GM19467 (cell line): ENCODE results near the gene CXCL17.

Source experiments
- ATAC-seq: cut with Tn5 transposase; IDR thresholded peaks from one replicate; pipeline ENCODE4 v1.9.1; 2021; ENCODE audit warnings: mild to moderate bottlenecking, moderate library complexity; ENCODE audit not compliant: unreplicated experiment

CXCL17 gene

DNA sequence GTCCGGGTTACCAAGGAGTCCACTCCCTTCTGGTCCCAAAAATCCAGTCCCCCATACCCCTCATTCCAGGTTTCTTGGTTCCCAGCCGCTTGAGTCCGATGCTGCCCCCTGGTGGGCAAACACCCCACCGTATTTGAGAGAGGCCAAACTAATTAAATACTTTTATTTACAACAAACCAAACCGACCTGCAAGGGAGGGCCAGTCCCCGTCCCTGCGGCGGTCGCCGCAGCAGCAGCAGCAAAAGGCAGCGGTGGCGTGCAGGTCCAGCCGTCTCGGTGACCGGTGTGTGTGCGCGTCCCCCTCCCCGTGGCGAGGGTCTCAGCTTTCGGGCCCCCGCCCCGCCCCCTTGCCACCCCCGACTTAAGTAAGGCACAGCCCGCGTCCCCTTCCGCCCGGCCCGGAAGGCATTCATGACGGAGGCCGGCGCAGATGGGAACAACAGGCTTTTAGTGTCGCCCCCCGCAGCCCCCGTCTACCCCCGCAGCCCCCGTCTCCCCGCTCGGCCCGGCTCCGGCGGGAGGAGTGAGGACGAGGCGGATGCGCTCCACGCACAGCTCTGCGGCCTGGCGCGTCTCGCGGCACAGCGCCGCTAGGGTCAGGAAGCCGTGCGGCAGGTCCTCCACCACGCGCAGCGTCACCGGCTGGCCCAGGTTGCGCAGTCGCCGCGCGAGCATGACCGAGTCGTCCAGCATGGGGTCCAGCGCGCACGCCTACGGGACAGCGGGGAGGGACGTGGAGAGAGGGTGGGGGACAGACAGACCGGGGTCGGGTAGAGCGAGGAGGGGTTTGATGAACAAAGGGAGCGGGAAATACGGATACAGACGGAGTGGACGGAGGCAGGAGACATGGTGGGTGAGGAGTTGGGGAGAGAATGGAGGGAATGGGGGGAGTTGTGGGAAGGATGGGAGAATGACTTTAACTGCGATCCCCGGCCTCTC lies 41.1 kb downstream of the CXCL17 start:
- no peak for ATAC-seq

DNA sequence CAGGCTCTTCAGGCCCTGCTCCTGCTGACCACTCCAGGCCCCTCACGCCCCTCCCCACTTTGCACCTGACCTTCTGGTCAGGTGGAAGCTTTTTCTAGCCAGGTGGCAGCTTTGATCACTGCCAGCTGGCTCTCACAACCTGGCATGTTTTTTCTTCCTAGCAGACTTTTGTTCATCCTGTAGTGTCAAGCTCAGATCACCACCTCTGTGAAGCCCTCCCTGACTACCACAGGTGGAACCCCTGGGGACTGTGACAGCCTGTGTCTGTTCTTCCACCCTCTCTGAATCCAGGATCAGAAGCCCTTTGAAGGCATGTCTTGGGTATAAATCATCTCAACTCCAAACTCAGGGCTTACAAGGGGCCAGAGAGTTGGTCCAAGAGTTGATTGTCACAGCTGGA lies 42.3 kb downstream of the CXCL17 start:
- ATAC-seq, result no peak

DNA sequence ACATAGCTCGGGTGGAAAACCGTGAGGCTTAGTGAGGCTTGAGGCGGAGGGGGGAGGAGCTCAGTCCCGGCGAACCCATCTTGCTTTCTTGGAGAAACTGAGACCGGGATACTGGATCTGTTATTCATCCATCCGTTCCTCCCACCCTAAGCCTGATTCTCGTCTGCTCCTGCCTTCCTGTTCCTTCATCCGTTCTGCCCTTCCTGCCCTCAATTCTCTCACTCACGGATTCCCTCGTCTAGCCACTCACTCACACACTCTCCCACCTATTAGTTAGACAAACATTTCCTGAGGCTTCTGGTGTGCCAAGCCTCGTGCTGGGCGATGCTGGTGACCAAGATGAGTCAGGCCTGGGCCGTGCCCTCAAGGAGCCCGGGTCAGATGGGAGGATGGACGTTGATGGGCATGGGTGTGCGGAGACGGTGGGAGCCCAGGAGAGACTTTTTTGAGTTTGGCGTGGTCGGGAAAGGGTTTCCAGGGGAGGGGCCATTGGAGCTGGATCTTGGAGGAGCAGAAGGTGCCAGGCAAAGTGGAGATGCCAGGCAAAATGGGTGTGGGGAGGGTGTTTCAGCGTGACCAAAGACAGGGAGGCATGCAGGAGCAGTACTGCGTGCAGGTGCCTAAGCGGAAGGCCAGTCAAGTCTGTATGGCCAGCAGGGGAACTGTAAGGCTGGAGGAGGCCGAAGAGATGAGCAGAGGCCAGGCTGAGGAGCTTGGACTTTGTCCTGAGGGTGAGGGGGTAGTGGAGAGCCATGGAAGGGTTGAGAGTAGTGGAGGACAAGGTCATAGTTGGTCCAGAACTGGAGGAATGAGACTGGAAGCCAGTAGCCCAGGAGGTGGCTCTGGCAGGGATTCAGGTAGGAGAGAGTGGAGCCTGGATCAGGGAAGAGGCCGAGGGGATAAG lies 45.2 kb downstream of the CXCL17 start:
- no peak for ATAC-seq

DNA sequence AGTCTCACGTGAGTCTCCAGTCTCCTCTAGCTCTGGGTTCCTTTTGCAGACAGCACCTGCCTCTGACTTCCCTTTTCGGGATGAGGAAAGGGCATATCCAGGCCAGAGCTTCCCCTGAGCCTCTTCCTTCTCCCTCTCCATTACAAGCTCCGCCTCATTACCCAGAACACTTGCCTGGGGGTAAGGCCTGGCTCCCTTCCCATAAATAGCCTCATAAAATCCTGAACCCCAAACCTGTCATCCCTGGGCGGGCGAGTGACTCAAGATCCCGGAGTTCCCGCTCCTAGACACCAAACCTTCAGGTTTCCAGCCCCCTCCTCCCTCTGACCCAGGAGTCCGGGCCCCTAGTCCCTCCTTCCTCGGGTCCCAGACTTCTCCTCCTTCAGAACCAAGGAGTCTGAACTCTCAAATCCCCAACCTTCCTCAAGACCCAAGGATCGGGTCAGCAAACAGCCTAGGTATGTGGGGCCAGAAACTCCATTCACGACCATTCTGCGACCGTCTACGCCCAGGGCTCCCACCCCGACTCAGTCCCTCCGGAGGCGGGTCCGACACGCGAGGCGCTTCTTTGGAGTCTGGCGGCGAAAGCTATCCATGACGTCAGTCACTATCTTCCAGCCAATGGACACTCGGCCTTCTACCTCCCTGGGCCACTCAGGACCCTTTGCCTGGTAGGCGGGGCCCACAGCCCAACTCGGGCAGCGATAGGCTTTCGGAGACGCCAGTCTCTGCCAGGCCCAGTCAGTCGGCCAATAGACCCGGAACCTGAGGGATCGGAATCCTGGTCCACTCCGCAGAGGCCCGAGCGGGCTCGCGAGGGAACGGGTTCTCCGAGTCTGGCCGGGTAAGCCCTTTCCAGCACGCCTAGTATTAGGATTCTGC lies 46.1 kb downstream of the CXCL17 start:
- ATAC-seq, result peak; percentile 96

DNA sequence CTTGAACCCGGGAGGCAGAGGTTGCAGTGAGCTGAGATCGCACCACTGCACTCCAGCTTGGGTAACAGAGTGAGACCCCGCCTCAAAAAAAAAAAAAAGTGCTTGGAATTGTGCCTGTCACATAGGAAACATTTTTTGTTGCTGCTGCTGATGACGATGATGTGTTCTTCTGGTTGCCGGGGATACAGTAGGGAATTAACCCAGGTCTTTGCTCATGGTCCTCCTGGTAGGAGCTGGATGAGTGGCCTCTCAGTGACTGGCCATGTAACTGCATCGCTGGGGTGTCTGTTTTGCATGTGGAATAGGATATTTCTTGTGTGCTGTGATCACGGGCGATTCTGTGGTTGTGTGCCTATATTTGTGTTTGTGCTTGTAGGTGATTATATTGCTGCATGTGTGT lies 48.0 kb downstream of the CXCL17 start:
- no peak for ATAC-seq

DNA sequence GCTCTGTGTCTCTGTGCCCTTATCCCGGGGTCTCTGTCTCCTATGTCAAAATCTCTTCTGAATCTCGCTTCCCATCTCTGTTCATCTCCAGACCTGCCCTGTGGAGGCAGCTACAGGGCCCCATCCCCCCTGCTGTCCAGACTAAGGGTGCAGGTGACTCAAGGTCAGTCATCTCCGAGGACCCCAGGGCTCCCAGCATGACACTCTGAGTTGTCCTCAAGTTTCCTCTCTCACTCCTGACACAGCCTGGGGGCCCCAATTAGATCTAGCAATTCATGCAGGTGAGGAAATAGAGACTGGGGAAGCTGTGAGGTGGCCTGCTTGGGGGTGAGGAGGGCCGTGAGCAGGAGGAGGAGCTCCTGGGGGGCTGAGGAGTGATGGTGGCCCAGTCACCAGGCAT lies 50.6 kb downstream of the CXCL17 start:
- no peak for ATAC-seq

DNA sequence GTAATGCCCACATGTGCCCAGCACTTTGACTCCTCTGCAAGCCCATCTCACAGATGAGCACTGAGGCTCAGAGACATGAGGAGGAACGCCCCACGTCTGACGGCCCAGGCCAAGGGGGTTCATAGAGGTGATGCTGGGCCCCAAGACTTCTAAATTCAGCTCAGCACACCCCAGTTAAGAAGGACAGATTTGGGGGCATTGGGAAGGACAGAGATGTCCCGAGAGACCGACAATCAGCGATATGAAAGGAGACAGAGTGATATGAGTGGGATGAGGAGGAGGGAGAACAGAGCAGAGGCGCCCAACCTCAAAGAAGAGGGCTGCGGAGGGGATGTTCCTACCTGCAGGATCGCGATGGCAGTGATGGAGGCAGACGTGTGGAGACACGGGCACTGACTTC lies 52.8 kb downstream of the CXCL17 start, which contains the start of gene CNFN:
CNFN (minus strand) TSS at position 399 of the 400 bp plus-strand sequence. CDS start 1,260 bp downstream, outside the sequence.
- no peak for ATAC-seq

DNA sequence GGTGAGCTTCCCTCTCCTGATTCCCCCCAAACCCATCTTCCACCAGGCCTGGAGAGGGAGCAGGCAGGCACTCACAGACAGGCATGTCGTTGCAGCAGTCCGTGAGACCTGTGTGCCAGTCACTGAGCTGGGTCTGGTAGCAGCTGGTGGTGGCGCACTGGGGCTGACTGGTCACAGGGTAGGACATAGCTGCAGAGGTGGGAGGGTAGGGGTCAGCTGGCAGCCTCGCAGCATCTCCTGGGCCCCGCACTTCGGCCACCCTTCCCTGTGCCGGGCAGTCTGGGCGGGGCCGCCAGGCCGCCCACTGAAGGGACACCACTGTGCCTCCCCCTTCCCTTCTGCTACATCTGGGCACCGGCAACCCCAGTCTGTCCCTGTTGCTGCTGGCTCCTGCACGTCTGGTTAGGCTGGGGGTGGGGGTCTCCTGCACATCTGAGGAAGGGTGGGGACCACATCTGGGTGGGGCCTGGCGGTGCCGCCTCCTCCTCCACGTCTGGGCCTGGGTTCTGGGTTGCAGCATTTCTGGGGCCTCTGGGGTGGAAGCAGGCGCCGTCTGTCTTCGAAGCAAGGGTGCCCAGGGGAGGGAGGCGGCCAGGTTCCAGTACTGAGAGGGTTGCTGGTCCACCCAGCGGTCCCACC lies 53.8 kb downstream of the CXCL17 start:
- ATAC-seq, result no peak

DNA sequence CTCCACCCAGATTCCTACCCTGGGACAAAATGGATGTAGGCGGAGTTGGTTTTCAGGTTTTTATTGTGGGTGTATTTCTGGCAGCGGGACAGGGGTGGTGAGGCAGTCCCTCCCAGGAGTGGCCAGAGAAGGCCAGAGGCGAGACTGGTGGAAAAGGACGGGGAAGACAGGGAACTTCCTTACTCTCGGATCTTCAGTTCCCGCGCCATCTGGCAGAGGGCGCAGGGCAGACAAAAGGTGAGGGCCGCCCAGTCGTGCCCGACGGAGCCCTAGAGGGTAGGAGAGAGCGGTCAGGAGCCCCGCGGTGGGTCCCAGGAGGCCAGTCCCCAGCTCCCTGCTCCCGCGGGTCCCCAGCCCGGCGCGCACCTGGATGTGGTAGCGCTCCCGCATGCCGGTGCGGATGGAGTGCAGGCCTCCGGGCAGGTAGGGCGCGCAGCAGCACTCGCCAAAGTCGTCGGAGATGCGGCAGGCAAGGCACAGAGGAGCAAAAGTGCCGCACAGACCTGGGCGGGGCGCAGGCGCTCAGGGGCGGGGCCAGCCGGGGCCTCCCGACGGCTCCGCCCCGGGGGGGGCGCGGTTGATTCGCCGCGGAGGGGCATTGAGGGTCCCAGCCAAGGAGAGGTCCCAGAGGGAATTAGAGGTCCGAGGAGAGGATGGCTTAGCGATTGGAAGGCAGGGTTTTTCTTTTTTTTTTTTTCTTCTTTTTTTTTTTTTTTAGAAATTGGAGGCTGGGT lies 55.6 kb downstream of the CXCL17 start:
- no peak for ATAC-seq

DNA sequence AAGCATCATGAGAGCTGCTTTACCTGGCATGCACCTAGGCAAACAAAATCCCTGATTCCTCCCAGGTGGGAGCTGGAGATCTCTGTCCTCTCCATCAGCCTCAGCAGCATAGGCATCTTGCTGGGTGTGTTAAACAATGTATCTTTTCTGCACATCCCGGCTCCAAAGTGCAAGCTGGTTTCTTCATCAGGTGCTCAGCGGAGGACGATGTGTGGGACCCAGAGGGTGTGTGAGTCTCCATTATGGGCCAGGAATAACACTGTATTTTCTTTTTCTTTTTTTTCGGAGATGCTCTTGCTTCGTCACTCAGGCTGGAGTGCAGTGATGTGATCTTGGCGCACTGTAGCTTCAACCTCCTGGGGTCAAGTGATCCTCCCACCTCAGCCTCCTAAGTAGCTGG lies 62.6 kb downstream of the CXCL17 start:
- no peak for ATAC-seq
